ENCODE data around the gene SLC9A9.

SLC9A9 gene

GRCh38 chr3:143514109-143514508 is 334.2 kb downstream of the SLC9A9 start:
- Histone ChIP-seq H3K27me3 (ENCODE audit: insufficient read depth, poor library complexity, severe bottlenecking) (no peaks in the 10 kb centered on the region), H3K4me3 (replicated peaks; ENCODE audit: insufficient read depth, low read length) (no peak overlapping the region), H3K27ac (replicated peaks) (no peak overlapping the region)
- TF ChIP-seq POLR2AphosphoS5 (IDR thresholded peaks at IDR 0.05; ENCODE audit: low read depth): no peak
- TF ChIP-seq GABPA (IDR thresholded peaks at IDR 0.05; ENCODE audit: low read depth): no peak
- no peak for TF ChIP-seq SPI1 (IDR thresholded peaks at IDR 0.05; ENCODE audit: borderline replicate concordance, low read depth)
- no peak for TF ChIP-seq REST (IDR thresholded peaks at IDR 0.05; ENCODE audit: insufficient replicate concordance, low read depth)
- TF ChIP-seq, protein P1, sequence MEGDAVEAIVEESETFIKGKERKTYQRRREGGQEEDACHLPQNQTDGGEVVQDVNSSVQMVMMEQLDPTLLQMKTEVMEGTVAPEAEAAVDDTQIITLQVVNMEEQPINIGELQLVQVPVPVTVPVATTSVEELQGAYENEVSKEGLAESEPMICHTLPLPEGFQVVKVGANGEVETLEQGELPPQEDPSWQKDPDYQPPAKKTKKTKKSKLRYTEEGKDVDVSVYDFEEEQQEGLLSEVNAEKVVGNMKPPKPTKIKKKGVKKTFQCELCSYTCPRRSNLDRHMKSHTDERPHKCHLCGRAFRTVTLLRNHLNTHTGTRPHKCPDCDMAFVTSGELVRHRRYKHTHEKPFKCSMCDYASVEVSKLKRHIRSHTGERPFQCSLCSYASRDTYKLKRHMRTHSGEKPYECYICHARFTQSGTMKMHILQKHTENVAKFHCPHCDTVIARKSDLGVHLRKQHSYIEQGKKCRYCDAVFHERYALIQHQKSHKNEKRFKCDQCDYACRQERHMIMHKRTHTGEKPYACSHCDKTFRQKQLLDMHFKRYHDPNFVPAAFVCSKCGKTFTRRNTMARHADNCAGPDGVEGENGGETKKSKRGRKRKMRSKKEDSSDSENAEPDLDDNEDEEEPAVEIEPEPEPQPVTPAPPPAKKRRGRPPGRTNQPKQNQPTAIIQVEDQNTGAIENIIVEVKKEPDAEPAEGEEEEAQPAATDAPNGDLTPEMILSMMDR (IDR thresholded peaks at IDR 0.05; ENCODE audit: insufficient read depth, low read length): no peak
- no peak for DNase-seq (ENCODE audit: low read depth in 1 of 2, low spot score in 1 of 2)

DNA sequence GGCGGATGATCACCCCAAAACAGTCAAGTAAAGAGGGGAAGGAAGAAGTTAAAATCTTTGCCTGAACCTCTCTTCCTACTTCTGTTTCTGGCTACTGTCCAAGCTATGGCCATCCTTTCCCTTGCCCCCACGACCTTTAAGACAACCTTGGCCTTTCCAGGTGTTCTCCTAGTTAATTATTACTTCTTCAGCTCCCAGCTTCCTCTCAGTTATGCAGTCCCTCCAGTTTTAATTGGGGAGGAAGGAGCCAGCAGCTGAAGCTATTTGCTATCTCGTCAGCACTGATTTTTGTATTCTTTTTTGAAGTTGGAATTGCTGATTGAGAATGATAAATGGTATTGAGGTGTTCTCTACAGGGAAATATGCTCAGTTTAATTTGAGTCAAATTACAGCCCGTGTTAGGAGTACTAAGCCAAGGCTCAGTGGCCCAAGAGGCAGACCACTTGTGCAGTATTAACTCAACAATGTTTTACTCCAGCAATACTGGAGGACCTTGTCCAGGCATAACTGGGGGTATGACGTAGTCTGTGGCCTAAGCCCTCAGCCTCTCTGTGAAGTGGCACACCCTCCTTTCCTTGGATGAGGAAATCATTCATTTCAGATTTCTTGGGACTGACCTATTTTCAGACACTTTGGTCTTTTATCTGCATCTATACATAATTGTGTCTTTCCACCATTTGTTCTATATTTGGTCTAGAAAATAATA is 336.9 kb downstream of the SLC9A9 start:
- Histone ChIP-seq H3K27ac (replicated peaks) (no peak overlapping the region), H3K27me3 (ENCODE audit: insufficient read depth, poor library complexity, severe bottlenecking) (no peaks in the 10 kb centered on the region), H3K4me3 (replicated peaks; ENCODE audit: insufficient read depth, low read length) (no peak overlapping the region)
- DNase-seq (ENCODE audit: low read depth in 1 of 2, low spot score in 1 of 2): no peak
- no peak for TF ChIP-seq SPI1 (IDR thresholded peaks at IDR 0.05; ENCODE audit: borderline replicate concordance, low read depth)
- no peak for TF ChIP-seq REST (IDR thresholded peaks at IDR 0.05; ENCODE audit: insufficient replicate concordance, low read depth)
- TF ChIP-seq, protein P1 (IDR thresholded peaks at IDR 0.05; ENCODE audit: insufficient read depth, low read length): no peak
- no peak for TF ChIP-seq GABPA (IDR thresholded peaks at IDR 0.05; ENCODE audit: low read depth)
- no peak for TF ChIP-seq POLR2AphosphoS5 (IDR thresholded peaks at IDR 0.05; ENCODE audit: low read depth)

GRCh38 chr3:143510601-143511000 is 337.7 kb downstream of the SLC9A9 start:
- no peak overlapping the region for H3K4me3 ChIP-seq (replicated peaks; ENCODE audit: insufficient read depth, low read length)
- TF ChIP-seq, protein P1 (IDR thresholded peaks at IDR 0.05; ENCODE audit: insufficient read depth, low read length): no peak
- no peak for TF ChIP-seq SPI1 (IDR thresholded peaks at IDR 0.05; ENCODE audit: borderline replicate concordance, low read depth)
- no peak for TF ChIP-seq GABPA (IDR thresholded peaks at IDR 0.05; ENCODE audit: low read depth)
- no peak for TF ChIP-seq REST (IDR thresholded peaks at IDR 0.05; ENCODE audit: insufficient replicate concordance, low read depth)
- TF ChIP-seq POLR2AphosphoS5 (IDR thresholded peaks at IDR 0.05; ENCODE audit: low read depth): no peak
- no peak overlapping the region for H3K27ac ChIP-seq (replicated peaks)
- DNase-seq (ENCODE audit: low read depth in 1 of 2, low spot score in 1 of 2): no peak
- H3K27me3 ChIP-seq (ENCODE audit: insufficient read depth, poor library complexity, severe bottlenecking): no peaks in the 10 kb centered on the region

Measured in HL-60 (cell line).